HG02798 (cell line): ENCODE measurements around the gene ENKUR.
"Not testable (repeated sequence)": the region's sequence is repeated elsewhere in the genome, so short reads cannot be mapped to it uniquely, and the experiment has no call there.

Source experiments
- ATAC-seq: cut with Tn5 transposase; IDR thresholded peaks from one replicate; pipeline ENCODE4 v1.9.1; 2021; ENCODE audit warnings: mild to moderate bottlenecking; ENCODE audit not compliant: unreplicated experiment, poor library complexity

ENKUR gene

GRCh38 chr10:24981161-24981710 lies 34.7 kb downstream of the ENKUR start:
- ATAC-seq: no peak

- ATAC-seq: no peak
These were observed 36.3 kb downstream of the ENKUR start for GRCh38 chr10:24979685-24980084.

- ATAC-seq: no peak
These were observed 41.0 kb downstream of the ENKUR start for GRCh38 chr10:24974976-24975375.

GRCh38 chr10:24973163-24973562 lies 42.8 kb downstream of the ENKUR start:
- ATAC-seq: no peak

- ATAC-seq: no peak
These were observed 44.6 kb downstream of the ENKUR start for GRCh38 chr10:24971374-24971773.

GRCh38 chr10:24969841-24970281 lies 46.1 kb downstream of the ENKUR start:
- ATAC-seq: no peak

- not testable (repeated sequence) for ATAC-seq
These were observed 47.0 kb downstream of the ENKUR start for GRCh38 chr10:24968951-24969350.

- ATAC-seq: no peak
These were observed 47.6 kb downstream of the ENKUR start for GRCh38 chr10:24968349-24968748.

GRCh38 chr10:24966962-24967481 lies 48.9 kb downstream of the ENKUR start:
- no peak for ATAC-seq

GRCh38 chr10:24965051-24965450 lies 50.9 kb downstream of the ENKUR start:
- no peak for ATAC-seq

GRCh38 chr10:24963521-24964041 lies 52.4 kb downstream of the ENKUR start:
- no peak for ATAC-seq

GRCh38 chr10:24962995-24963394 lies 53.0 kb downstream of the ENKUR start:
- ATAC-seq: no peak

GRCh38 chr10:24961582-24961981 lies 54.4 kb downstream of the ENKUR start:
- no peak for ATAC-seq

GRCh38 chr10:24959382-24959730 lies 56.6 kb downstream of the ENKUR start:
- ATAC-seq: no peak

- ATAC-seq: no peak
These were observed 57.1 kb downstream of the ENKUR start for GRCh38 chr10:24958721-24959381.

GRCh38 chr10:24958091-24958720 lies 57.8 kb downstream of the ENKUR start:
- no peak for ATAC-seq

- not testable (repeated sequence) for ATAC-seq
These were observed 58.3 kb downstream of the ENKUR start for GRCh38 chr10:24957624-24958051.

- ATAC-seq: no peak
These were observed 62.3 kb downstream of the ENKUR start for GRCh38 chr10:24953675-24954074.

- ATAC-seq: peak; percentile 74
These were observed 63.0 kb downstream of the ENKUR start for GRCh38 chr10:24952707-24953645.

GRCh38 chr10:24952143-24952706 lies 63.7 kb downstream of the ENKUR start, which contains the start of gene PRTFDC1:
TSS of gene PRTFDC1 (minus strand) at chr10:24952606. CDS start at chr10:24952575, 31 bp downstream.
- peak; percentile 28 for ATAC-seq
